Measurements from ENCODE around the gene ZBTB49.

ZBTB49 gene

GRCh38 chr4:4333265-4333706, 43.2 kb downstream of the ZBTB49 start:
- TF ChIP-seq CTCF (conservative IDR thresholded peaks at IDR 0.05) = no peak
- no peak overlapping the region for H3K27ac ChIP-seq

- H3K27ac ChIP-seq = no peak overlapping the region
- peak; percentile 77 for TF ChIP-seq CTCF (conservative IDR thresholded peaks at IDR 0.05)
Observed at GRCh38 chr4:4334798-4335520, 44.9 kb downstream of the ZBTB49 start.

GRCh38 chr4:4338210-4339001, 48.4 kb downstream of the ZBTB49 start:
- no peak for TF ChIP-seq CTCF (conservative IDR thresholded peaks at IDR 0.05)

DNA sequence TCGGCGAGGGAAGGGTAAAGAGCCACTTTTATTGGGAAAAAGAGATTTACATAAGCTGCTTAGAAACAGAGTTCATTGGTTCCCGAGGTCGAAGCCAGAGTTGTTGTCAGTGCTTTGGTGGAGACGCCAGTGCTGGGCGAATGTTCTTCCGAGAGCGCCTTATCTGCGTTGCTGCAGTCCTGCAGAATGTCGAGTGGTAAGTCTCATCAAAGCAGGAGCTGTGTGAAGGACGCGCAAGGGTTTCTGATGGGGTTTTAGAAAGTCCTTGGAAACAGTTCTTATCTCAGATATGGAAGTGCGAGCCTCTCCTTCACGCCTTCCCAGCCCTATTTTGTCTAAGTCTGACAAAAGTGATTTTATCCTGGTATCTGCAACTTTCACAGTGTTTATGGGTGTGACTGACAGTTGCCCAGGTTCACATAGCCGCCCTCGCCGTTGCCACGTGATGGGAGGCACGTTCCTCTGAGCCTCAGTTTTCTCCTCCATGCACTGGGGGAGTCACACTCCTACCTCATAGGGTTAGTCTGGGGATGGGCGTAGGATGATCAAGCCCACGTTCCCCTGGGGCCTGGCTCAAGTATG, 49.5 kb downstream of the ZBTB49 start:
- TF ChIP-seq CTCF (conservative IDR thresholded peaks at IDR 0.05) = no peak
- H3K27ac ChIP-seq = no peak overlapping the region

More at GRCh38 chr4:4338210-4339001, 48.4 kb downstream of the ZBTB49 start:
- no peak overlapping the region for H3K27ac ChIP-seq

- TF ChIP-seq CTCF (conservative IDR thresholded peaks at IDR 0.05) = no peak
- H3K27ac ChIP-seq = no peak overlapping the region
Observed at GRCh38 chr4:4341861-4342650, 52.0 kb downstream of the ZBTB49 start.

- TF ChIP-seq CTCF (conservative IDR thresholded peaks at IDR 0.05) = no peak
- no peak overlapping the region for H3K27ac ChIP-seq
Observed at GRCh38 chr4:4343038-4343437, 53.0 kb downstream of the ZBTB49 start.

Measured in VCaP (cell line).